ENCODE results near the gene GRB10.

GRB10 gene

DNA sequence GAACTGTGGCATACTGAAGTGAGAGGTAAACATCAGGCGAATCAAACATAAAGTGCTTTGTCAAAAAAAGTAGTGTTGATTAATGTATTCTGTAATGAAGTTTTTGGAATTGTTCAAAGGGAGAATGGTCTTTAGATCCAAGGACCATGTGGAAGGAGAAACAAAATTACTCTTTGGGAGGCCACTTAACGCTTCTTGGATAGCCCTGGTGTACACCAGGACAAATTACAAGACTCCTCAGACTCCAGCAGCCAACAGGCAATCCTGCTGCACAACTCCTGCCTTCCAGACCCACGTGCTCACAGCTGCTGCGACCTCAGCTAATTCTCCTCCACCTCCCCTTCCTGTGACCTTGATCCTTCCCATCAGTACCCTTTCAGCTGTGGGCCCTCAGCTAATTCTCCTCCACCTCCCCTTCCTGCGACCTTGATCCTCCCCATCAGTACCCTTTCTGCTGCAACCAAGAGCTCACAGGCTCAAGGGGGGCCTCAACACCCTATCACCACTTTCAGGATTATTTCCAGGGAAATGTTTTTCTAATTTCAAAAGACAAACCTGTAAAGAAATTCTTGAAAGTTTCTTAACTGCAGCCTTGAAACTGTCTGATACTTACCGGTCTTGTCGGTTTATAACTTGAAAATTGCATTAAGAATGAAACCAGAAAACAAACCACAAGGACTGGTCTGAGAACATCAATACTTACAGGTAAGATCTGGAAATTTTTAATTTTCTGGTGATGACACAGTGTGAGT lies 187.8 kb downstream of the GRB10 start:
- TF ChIP-seq, protein P1, sequence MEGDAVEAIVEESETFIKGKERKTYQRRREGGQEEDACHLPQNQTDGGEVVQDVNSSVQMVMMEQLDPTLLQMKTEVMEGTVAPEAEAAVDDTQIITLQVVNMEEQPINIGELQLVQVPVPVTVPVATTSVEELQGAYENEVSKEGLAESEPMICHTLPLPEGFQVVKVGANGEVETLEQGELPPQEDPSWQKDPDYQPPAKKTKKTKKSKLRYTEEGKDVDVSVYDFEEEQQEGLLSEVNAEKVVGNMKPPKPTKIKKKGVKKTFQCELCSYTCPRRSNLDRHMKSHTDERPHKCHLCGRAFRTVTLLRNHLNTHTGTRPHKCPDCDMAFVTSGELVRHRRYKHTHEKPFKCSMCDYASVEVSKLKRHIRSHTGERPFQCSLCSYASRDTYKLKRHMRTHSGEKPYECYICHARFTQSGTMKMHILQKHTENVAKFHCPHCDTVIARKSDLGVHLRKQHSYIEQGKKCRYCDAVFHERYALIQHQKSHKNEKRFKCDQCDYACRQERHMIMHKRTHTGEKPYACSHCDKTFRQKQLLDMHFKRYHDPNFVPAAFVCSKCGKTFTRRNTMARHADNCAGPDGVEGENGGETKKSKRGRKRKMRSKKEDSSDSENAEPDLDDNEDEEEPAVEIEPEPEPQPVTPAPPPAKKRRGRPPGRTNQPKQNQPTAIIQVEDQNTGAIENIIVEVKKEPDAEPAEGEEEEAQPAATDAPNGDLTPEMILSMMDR (IDR thresholded peaks at IDR 0.05; ENCODE audit: extremely low read depth, insufficient read depth, missing control alignments) = no peak
- in situ Hi-C loops (cut with MboI; ENCODE audit: low pct_unique_long_range_greater_than_20kb, low sequenced_read_pairs, unreplicated experiment) = no loop called here
- no peak for DNase-seq (ENCODE audit: low spot score)

- in situ Hi-C loops (cut with MboI; ENCODE audit: low pct_unique_long_range_greater_than_20kb, low sequenced_read_pairs, unreplicated experiment) = no loop called here
- TF ChIP-seq, protein P1 (IDR thresholded peaks at IDR 0.05; ENCODE audit: extremely low read depth, insufficient read depth, missing control alignments) = no peak
- no peak for DNase-seq (ENCODE audit: low spot score)
Measured at GRCh38 chr7:50594136-50594535, 188.6 kb downstream of the GRB10 start.

DNA sequence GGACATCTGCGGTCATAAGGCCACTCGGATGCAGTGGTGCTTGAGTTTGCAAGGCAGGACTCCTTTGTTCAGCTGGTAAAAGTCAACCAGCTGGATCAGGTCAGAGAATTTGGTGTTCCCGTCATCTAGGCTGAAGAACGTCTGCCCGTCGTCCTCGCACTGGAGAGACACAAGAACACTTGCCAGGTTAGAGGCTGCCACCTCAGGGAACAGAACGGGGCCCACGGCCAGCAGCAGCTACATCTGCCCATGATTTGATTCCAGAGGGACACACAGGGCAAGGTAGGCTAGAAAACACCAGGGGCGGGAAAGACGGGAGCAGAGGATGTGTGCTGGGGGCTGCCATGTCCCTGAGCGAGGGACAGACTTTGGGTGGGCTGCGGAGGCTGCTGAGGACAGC lies 189.8 kb downstream of the GRB10 start:
- in situ Hi-C loops (cut with MboI; ENCODE audit: low pct_unique_long_range_greater_than_20kb, low sequenced_read_pairs, unreplicated experiment) = no loop called here
- TF ChIP-seq, protein P1 (IDR thresholded peaks at IDR 0.05; ENCODE audit: extremely low read depth, insufficient read depth, missing control alignments) = no peak
- no peak for DNase-seq (ENCODE audit: low spot score)

DNA sequence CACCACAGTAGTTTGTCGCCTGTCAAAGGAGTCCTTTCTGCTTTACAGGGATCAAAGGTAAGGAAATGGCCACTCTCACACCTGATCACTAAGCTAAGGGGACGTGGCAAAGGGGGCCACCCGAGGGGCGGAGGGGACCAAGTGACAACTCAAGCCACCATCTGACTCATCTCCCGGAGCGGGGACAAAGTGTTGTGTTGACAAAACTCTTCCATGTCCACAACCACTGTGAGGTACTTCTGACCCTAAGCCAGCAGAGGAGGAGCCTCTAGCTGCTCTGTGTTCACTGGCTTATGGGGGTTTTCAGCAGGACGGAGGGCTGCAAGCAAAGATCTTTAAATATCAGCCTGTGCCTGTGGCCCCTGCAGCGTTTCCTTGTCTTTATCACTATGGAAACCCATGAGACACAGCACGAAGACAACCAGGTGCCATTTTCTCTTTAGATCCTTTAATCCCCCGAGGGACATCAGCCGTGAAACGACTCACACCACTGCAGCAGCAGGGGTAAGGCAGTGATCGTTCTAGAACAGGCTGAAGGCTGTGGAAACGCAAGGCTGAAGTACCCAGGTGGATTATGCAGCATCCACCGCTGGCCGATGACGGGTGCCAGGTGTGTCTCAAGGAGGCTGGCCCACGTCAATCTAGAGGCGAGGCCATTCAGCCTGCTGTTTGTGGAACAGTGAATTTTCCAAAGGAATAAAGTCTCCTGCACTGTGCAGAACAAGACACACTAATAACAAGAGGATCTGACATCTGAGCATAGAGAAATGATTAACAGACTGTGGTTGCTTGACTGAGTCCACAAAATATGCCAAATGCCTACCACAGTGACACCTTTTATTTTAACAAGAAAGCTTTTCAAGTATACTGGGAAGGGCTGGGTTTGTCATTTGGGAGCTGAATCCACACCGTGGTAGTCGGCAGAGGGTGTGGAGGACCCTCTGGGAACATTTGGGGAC lies 190.9 kb downstream of the GRB10 start:
- DNase-seq (ENCODE audit: low spot score) = no peak
- in situ Hi-C loops (cut with MboI; ENCODE audit: low pct_unique_long_range_greater_than_20kb, low sequenced_read_pairs, unreplicated experiment) = no loop called here
- TF ChIP-seq, protein P1 (IDR thresholded peaks at IDR 0.05; ENCODE audit: extremely low read depth, insufficient read depth, missing control alignments) = no peak

DNA sequence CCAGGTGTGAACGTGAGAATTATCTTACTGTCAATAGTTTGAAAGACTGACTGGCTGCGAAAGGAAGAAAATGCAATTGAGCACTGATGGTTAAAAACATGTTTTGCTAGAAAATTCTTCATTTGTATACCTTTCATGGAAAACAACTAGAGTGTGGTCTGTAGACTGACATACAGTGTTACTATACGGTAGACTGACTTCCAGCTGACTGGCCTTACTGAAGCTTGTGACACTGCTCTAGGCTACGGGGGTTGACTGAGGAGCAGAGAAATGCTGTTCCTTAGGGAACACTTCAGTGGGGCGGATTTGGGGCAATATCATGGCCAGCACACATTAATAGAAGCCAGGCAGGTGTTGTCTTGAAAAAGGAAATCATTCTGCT lies 191.6 kb downstream of the GRB10 start:
- in situ Hi-C loops (cut with MboI; ENCODE audit: low pct_unique_long_range_greater_than_20kb, low sequenced_read_pairs, unreplicated experiment) = no loop called here
- TF ChIP-seq, protein P1 (IDR thresholded peaks at IDR 0.05; ENCODE audit: extremely low read depth, insufficient read depth, missing control alignments) = no peak
- no peak for DNase-seq (ENCODE audit: low spot score)

DNA sequence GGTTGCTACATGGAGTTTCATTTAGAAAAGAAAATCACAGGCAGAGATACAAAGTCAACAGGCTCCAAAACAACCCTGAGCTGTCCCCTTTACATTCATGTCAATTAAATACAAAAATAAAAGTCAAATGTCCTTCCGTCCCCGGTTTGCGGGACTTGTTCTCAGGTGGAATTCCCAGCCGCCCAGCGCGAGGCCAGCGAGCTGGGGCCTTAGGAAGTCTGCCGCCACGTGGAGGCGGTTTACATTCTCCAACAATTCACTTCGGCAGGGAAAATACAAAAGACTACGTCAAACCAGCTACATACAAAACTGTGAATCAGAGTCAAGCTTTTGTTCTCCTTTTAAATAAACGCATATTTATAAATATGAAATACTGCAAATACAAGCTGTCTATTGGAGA lies 192.2 kb downstream of the GRB10 start:
- in situ Hi-C loops (cut with MboI; ENCODE audit: low pct_unique_long_range_greater_than_20kb, low sequenced_read_pairs, unreplicated experiment) = no loop called here
- TF ChIP-seq, protein P1 (IDR thresholded peaks at IDR 0.05; ENCODE audit: extremely low read depth, insufficient read depth, missing control alignments) = no peak
- no peak for DNase-seq (ENCODE audit: low spot score)
